Endodermal cell (in vitro differentiated cells): ENCODE results near the gene C1orf116. TPM values are rescaled to one million over a fixed set of nuclear protein-coding genes. Genes with fewer than 3 reads are reported as not detected.

Experiments
- DNase-seq: peaks from one replicate; pipeline ENCODE4 v3.0.0-alpha.2; 2017
- H3K27ac ChIP-seq: 2 replicates; pipeline ENCODE4 v1.5.1; 2013; ENCODE audit warnings: mild to moderate bottlenecking, low read depth, low read length, moderate library complexity
- H3K27me3 ChIP-seq: 2 replicates; pipeline ENCODE4 v1.6.1; 2013; ENCODE audit warnings: mild to moderate bottlenecking, low read length, moderate library complexity; ENCODE audit not compliant: insufficient read depth, control insufficient read depth, poor library complexity, severe bottlenecking
- H3K36me3 ChIP-seq: 2 replicates; pipeline ENCODE4 v1.7.0; 2013; ENCODE audit warnings: mild to moderate bottlenecking, low read length, moderate library complexity; ENCODE audit not compliant: control insufficient read depth, insufficient read depth
- H3K4me1 ChIP-seq: one replicate; pipeline ENCODE4 v1.7.0; 2013; ENCODE audit warnings: low read length; ENCODE audit not compliant: control insufficient read depth, insufficient read depth
- H3K4me3 ChIP-seq: 2 replicates; pipeline ENCODE4 v1.5.1; 2013; ENCODE audit warnings: mild to moderate bottlenecking, low read length, moderate library complexity
- H3K9ac ChIP-seq: 2 replicates; pipeline ENCODE4 v1.6.1; 2013; ENCODE audit warnings: mild to moderate bottlenecking, low read length, moderate library complexity; ENCODE audit not compliant: poor library complexity, severe bottlenecking; ENCODE audit errors: extremely low read depth
- H3K9me3 ChIP-seq: 2 replicates; pipeline ENCODE4 v1.6.1; 2013; ENCODE audit warnings: mild to moderate bottlenecking, low read length, moderate library complexity; ENCODE audit not compliant: control insufficient read depth
- H3K27ac Mint-ChIP-seq: 2 replicates; pipeline ENCODE4 v1.8.0; 2020; ENCODE audit warnings: mixed read lengths
- H3K27me3 Mint-ChIP-seq: 2 replicates; pipeline ENCODE4 v1.8.0; 2021; ENCODE audit warnings: mild to moderate bottlenecking, mixed read lengths; ENCODE audit not compliant: insufficient read depth
- H3K36me3 Mint-ChIP-seq: 2 replicates; pipeline ENCODE4 v1.8.0; 2020; ENCODE audit warnings: low read depth, mixed read lengths
- H3K4me1 Mint-ChIP-seq: 2 replicates; pipeline ENCODE4 v1.8.0; 2020; ENCODE audit warnings: mixed read lengths
- H3K4me3 Mint-ChIP-seq: 2 replicates; pipeline ENCODE4 v1.8.0; 2020; ENCODE audit warnings: mild to moderate bottlenecking, moderate library complexity, mixed read lengths
- H3K9me3 Mint-ChIP-seq: 2 replicates; pipeline ENCODE4 v1.8.0; 2020; ENCODE audit warnings: mild to moderate bottlenecking, mixed read lengths
- WGBS, 2 experiments: methylation state at CpG; one replicate each; pipeline versions ENCODE4 v1.1.5 to v1.1.7; 2013; ENCODE audit warnings: missing lambda C conversion rate in 2 of 2, mixed read lengths in 1 of 2; ENCODE audit not compliant: insufficient coverage in 1 of 2, insufficient read length in 1 of 2; 5-methylcytosine and 5-hydroxymethylcytosine counted together
- total RNA-seq, 2 donors: library from RNA; stranded (reverse); fragmentation: NEBNext Ultra II Directional in 1 of 2; extraction: Animal tissue kit (Norgen Biotek cat#: 25700) in 1 of 2; gene quantifications; 2 replicates in 1 of 2; 3 replicates in 1 of 2; pipeline ENCODE4 v1.2.1, GENCODE V29; 2021
- TF ChIP-seq, protein P1 (sequence below): fragments of 200-600 bp; sonication (generic); conservative IDR thresholded peaks from 2 replicates; pipeline ENCODE4 v1.5.0; 2021; ENCODE audit warnings: antibody characterized with exemption, mild to moderate bottlenecking

The C1orf116 gene
- total RNA-seq, 2 donors from 2014 or later = 0.55 to 0.60 TPM

DNA sequence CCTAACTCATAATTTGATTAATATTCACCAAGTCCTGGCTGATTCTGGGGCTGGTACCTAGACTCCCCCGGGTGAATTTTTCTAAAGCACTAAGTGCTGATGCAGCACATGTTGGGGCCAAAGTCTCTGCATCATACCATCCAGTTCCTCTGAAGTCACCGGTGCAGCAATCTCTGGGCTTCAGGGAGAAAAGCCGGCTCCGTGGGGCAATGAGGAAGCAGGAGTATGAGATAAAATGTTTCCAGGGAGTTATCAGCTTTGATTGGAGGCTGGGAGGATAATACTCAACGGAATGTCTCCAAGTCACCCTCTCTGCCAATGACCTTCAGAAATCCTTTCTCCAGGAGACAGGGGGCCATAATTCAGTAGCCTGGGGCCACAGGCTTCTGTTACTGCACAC is 63.5 kb downstream of the C1orf116 start:
- Histone ChIP-seq H3K9ac (no peak overlapping the region), H3K27ac (no peak overlapping the region), H3K9me3 (no peaks in the 10 kb centered on the region), H3K27me3 (peaks cover 9% of the 10 kb centered on the region), H3K36me3 (no peaks in the 10 kb centered on the region), H3K4me3 (no peak overlapping the region), H3K4me1 (peaks cover 10% of the 10 kb centered on the region)
- Mint-ChIP-seq H3K4me3 (no peak overlapping the region), H3K36me3 (no peaks in the 10 kb centered on the region), H3K9me3 (no peaks in the 10 kb centered on the region), H3K27me3 (peaks cover 28% of the 10 kb centered on the region), H3K4me1 (peaks cover 9% of the 10 kb centered on the region), H3K27ac (no peak overlapping the region)
- TF ChIP-seq, protein P1, sequence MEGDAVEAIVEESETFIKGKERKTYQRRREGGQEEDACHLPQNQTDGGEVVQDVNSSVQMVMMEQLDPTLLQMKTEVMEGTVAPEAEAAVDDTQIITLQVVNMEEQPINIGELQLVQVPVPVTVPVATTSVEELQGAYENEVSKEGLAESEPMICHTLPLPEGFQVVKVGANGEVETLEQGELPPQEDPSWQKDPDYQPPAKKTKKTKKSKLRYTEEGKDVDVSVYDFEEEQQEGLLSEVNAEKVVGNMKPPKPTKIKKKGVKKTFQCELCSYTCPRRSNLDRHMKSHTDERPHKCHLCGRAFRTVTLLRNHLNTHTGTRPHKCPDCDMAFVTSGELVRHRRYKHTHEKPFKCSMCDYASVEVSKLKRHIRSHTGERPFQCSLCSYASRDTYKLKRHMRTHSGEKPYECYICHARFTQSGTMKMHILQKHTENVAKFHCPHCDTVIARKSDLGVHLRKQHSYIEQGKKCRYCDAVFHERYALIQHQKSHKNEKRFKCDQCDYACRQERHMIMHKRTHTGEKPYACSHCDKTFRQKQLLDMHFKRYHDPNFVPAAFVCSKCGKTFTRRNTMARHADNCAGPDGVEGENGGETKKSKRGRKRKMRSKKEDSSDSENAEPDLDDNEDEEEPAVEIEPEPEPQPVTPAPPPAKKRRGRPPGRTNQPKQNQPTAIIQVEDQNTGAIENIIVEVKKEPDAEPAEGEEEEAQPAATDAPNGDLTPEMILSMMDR = no peak
- DNase-seq = no peak
- 76% methylated on average over 5 of the region's 5 CpGs; no CpG with 5 or more reads in 1 of the 2 experiments for WGBS, 2 experiments

Other genes starting within 250 kb of the C1orf116 start
- gene IL20, start 167.1 kb downstream of the C1orf116 start, total RNA-seq = not detected
- not detected for gene IL24, start 135.3 kb downstream of the C1orf116 start, total RNA-seq
- gene FCMR, start 110.8 kb downstream of the C1orf116 start, total RNA-seq = not detected
- gene PIGR, start 86.3 kb downstream of the C1orf116 start, total RNA-seq = not detected
- gene FCAMR, start 62.3 kb downstream of the C1orf116 start, total RNA-seq = not detected
- gene YOD1, start 18.5 kb upstream of the C1orf116 start, total RNA-seq = 10 to 100 TPM; 10.8 to 18.8 TPM
- gene PFKFB2, start 20.5 kb upstream of the C1orf116 start, total RNA-seq = 10 to 100 TPM; 11.2 to 13.4 TPM
- not detected for gene C4BPB, start 56.1 kb upstream of the C1orf116 start, total RNA-seq
- gene C4BPA, start 71.5 kb upstream of the C1orf116 start, total RNA-seq = not detected